OCI-LY3 (cell line): ENCODE data around the gene RAP1GAP2.

ENCODE experiments used
- H2AFZ ChIP-seq: fragments of 200-600, 300-600 bp; shearing (Covaris generic); 2 replicates; pipeline ENCODE4 v1.6.0; 2014; ENCODE audit warnings: antibody characterized with exemption, low read depth, low read length
- H3K27ac ChIP-seq: fragments of 200-600, 300-600 bp; sonication (generic); 2 replicates; pipeline ENCODE4 v1.5.1; 2014; ENCODE audit warnings: mild to moderate bottlenecking, low read length, moderate library complexity, mixed read lengths
- H3K27me3 ChIP-seq: fragments of 200-600, 300-600 bp; sonication (generic); 2 replicates; pipeline ENCODE4 v1.6.1; 2014; ENCODE audit warnings: low read depth, low read length, mixed read lengths
- H3K36me3 ChIP-seq: fragments of 200-600, 300-600 bp; sonication (generic); replicated peaks from 2 replicates; pipeline ENCODE3; 2014; ENCODE audit warnings: low read depth, low read length, mixed read lengths
- H3K4me1 ChIP-seq: fragments of 300-600, 200-600 bp; sonication (generic); 2 replicates; pipeline ENCODE4 v1.6.1; 2014; ENCODE audit warnings: low read length, mixed read lengths
- H3K4me2 ChIP-seq: fragments of 200-600, 300-600 bp; sonication (generic); 2 replicates; pipeline ENCODE4 v1.6.1; 2014; ENCODE audit warnings: low read length, mixed read lengths
- H3K4me3 ChIP-seq: fragments of 300-600, 200-600 bp; sonication (generic); 2 replicates; pipeline ENCODE4 v1.5.1; 2014; ENCODE audit warnings: antibody characterized with exemption, mild to moderate bottlenecking, low read length, moderate library complexity
- H3K79me2 ChIP-seq: fragments of 300-600, 200-600 bp; shearing (Covaris generic); 2 replicates; pipeline ENCODE4 v1.6.1; 2014; ENCODE audit warnings: mild to moderate bottlenecking, low read length, mixed read lengths
- H3K9ac ChIP-seq: fragments of 300-600, 200-600 bp; shearing (Covaris generic); 2 replicates; pipeline ENCODE4 v1.6.0; 2014; ENCODE audit warnings: mild to moderate bottlenecking, low read length, moderate library complexity
- H3K9me3 ChIP-seq: fragments of 200-600, 300-600 bp; shearing (Covaris generic); 2 replicates; pipeline ENCODE4 v1.6.1; 2014; ENCODE audit warnings: low read length, mixed read lengths; ENCODE audit not compliant: insufficient read depth
- H4K20me1 ChIP-seq: fragments of 200-600, 300-600 bp; sonication (generic); 2 replicates; pipeline ENCODE4 v1.6.1; 2016; ENCODE audit warnings: low read length, mixed read lengths; ENCODE audit not compliant: insufficient read depth
- CTCF ChIP-seq: fragments of 200-600, 300-600 bp; sonication (generic); IDR thresholded peaks from 2 replicates; pipeline ENCODE4 v1.5.1; 2014; ENCODE audit warnings: antibody characterized with exemption, low read length, low read depth
- EZH2phosphoT487 ChIP-seq: fragments of 200-600 bp; shearing (Covaris generic); IDR thresholded peaks from 2 replicates; pipeline ENCODE4 v1.6.1; 2018; ENCODE audit warnings: antibody characterized with exemption, mixed run types, low read depth

RAP1GAP2 gene

GRCh38 chr17:2803386-2803785, 7.1 kb downstream of the RAP1GAP2 start:
- H4K20me1 ChIP-seq, result no peaks in the 10 kb centered on the region
- H3K9me3 ChIP-seq, result no peaks in the 10 kb centered on the region
- no peak overlapping the region for H3K9ac ChIP-seq
- no peak overlapping the region for H3K4me3 ChIP-seq
- H3K4me1 ChIP-seq, result no peaks in the 10 kb centered on the region
- H3K27me3 ChIP-seq, result 0 out of 2 replicates have a peak, but pooled peaks cover 3% of the 10 kb centered on the region
- H3K36me3 ChIP-seq, result no peaks in the 10 kb centered on the region
- TF ChIP-seq EZH2phosphoT487 (no peak), CTCF (no peak)
- H3K4me2 ChIP-seq, result no peak overlapping the region
- H3K79me2 ChIP-seq, result no peaks in the 10 kb centered on the region
- H3K27ac ChIP-seq, result no peak overlapping the region
- no peak overlapping the region for H2AFZ ChIP-seq

- no peak overlapping the region for H3K9ac ChIP-seq
- no peaks in the 10 kb centered on the region for H3K36me3 ChIP-seq
- no peaks in the 10 kb centered on the region for H3K4me1 ChIP-seq
- no peak overlapping the region for H2AFZ ChIP-seq
- no peak for TF ChIP-seq CTCF
- TF ChIP-seq EZH2phosphoT487, result no peak
- H3K27ac ChIP-seq, result no peak overlapping the region
- no peak overlapping the region for H3K4me2 ChIP-seq
- no peak overlapping the region for H3K4me3 ChIP-seq
- no peaks in the 10 kb centered on the region for H4K20me1 ChIP-seq
- H3K27me3 ChIP-seq, result 0 out of 2 replicates have a peak, but pooled peaks cover 3% of the 10 kb centered on the region
- H3K9me3 ChIP-seq, result no peaks in the 10 kb centered on the region
- H3K79me2 ChIP-seq, result no peaks in the 10 kb centered on the region
Observed at GRCh38 chr17:2803971-2804370, 7.7 kb downstream of the RAP1GAP2 start.

DNA sequence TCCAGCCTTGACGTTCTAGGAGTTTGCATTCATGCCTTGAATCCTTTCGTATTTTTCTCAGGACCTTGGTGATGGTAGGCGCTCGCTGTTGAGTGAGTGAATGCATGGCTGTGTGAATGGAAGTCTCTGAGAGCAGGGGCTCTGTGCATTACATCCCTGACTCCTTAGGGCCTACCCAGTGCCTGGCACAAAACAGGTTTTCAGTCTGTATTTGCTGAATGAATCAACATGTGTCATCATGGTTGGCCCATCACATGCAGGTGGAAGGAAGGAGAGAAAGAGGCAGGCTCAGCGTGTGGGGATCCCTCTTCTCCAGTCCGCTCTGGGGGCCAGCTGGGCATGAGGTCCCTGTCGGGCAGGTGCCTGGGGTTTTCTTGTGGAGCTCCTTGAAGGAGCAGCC, 8.7 kb downstream of the RAP1GAP2 start:
- H3K9me3 ChIP-seq, result no peaks in the 10 kb centered on the region
- H3K27ac ChIP-seq, result no peak overlapping the region
- no peaks in the 10 kb centered on the region for H3K79me2 ChIP-seq
- no peak overlapping the region for H3K9ac ChIP-seq
- no peak overlapping the region for H2AFZ ChIP-seq
- H3K4me1 ChIP-seq, result no peaks in the 10 kb centered on the region
- TF ChIP-seq EZH2phosphoT487 (no peak), CTCF (no peak)
- no peak overlapping the region for H3K4me2 ChIP-seq
- no peaks in the 10 kb centered on the region for H3K36me3 ChIP-seq
- H4K20me1 ChIP-seq, result no peaks in the 10 kb centered on the region
- H3K4me3 ChIP-seq, result no peak overlapping the region
- 0 out of 2 replicates have a peak, but pooled peaks cover 3% of the 10 kb centered on the region for H3K27me3 ChIP-seq

DNA sequence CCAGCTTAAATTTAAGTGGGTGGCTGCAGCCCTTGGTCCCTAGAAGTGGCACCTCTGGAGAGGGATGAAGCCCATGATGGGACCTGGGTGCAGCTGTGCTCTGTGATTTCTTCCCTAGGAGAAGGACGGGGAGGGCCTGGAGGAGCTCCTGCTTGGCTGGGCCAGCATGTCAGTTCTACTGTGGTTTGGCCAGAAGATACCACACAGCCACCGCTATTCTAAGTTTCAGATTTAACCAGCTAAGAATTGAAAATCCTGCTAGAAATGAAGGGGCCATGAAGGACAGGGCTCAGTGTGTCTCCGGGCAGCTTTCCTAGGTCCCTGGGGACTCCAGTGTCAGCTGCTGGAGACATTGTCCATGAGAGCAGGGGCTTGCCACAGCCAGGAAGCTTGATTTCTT, 9.7 kb downstream of the RAP1GAP2 start:
- Histone ChIP-seq H3K4me2 (no peak overlapping the region), H3K79me2 (no peaks in the 10 kb centered on the region), H3K4me3 (no peak overlapping the region), H3K27me3 (0 out of 2 replicates have a peak, but pooled peaks cover 3% of the 10 kb centered on the region), H3K9me3 (no peaks in the 10 kb centered on the region), H3K4me1 (no peaks in the 10 kb centered on the region), H3K27ac (no peak overlapping the region), H2AFZ (no peak overlapping the region), H4K20me1 (no peaks in the 10 kb centered on the region), H3K9ac (no peak overlapping the region), H3K36me3 (no peaks in the 10 kb centered on the region)
- TF ChIP-seq EZH2phosphoT487 (no peak), CTCF (no peak)
